WTC11 (cell line): Measurements from ENCODE around the gene CAPN14.

Experiments used
- IRF2 ChIP-seq: sonication (generic); formaldehyde crosslinking; IDR thresholded peaks from 2 replicates; pipeline ENCODE4 v1.8.0; 2022; ENCODE audit warnings: low read depth, missing genetic modification reagents, borderline replicate concordance
- JUN ChIP-seq: sonication (generic); formaldehyde crosslinking; IDR thresholded peaks from 2 replicates; pipeline ENCODE4 v1.8.0; 2023; ENCODE audit warnings: mild to moderate bottlenecking, missing genetic modification reagents
- ZBTB21 ChIP-seq: sonication (generic); formaldehyde crosslinking; IDR thresholded peaks from 2 replicates; pipeline ENCODE4 v1.8.1; 2023; ENCODE audit warnings: mild to moderate bottlenecking, missing genetic modification reagents, borderline replicate concordance
- ZNF423 ChIP-seq: fragments of 250-450 bp; sonication (Bioruptor Pico); IDR thresholded peaks from 2 replicates; pipeline ENCODE4 v2.1.2; 2022; ENCODE audit warnings: mild to moderate bottlenecking, moderate library complexity
- TF ChIP-seq, protein P1 (sequence below): fragments of 200-600 bp; IDR thresholded peaks from 2 replicates; pipeline ENCODE4 v1.8.0; 2022; ENCODE audit warnings: antibody characterized with exemption
- TF ChIP-seq, protein P2 (sequence below): sonication (generic); formaldehyde crosslinking; IDR thresholded peaks from 2 replicates; pipeline ENCODE4 v1.8.1; 2023; ENCODE audit warnings: mild to moderate bottlenecking, missing genetic modification reagents, moderate library complexity
- TF ChIP-seq, protein P3 (sequence below): sonication (generic); formaldehyde crosslinking; IDR thresholded peaks from 2 replicates; pipeline ENCODE4 v1.8.0; 2022; ENCODE audit warnings: mild to moderate bottlenecking, missing genetic modification reagents

DNA sequence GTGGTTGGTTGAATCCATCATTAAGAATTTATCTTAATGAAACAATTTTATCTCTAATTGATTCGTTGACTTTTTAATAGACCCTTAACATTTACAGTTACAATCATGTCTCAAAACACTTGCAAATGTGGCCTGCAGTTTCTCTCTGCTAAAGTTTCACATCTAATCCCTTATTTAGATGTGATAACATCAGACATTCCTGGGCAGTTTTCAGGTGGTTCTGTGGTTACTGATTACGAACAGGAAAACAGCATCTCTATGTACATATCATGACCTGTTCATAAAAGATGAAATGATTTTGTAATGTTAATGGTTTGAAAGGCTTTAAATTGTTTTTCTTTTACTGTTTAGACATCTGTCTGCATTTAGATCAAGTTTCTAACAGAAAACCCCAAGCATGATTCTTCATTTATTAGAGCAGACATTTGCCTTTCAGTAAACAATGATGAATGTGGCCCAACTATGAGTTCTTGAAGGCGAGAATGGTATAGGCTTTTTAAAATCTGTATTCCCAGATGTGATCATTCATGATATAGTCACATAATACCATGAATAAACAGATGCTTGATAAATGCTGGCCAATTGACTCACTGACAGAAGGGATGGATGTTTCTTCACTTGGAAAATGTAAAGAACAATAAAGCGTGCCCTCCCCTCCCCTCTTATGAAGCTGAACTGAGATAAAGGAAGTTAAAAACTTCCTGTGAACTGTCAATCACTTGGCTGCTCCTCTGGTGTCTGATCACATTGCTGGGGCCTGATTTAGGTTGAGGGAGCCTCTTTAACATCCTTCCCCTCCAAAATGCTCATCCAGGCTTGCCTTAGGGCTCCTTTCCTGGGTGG is 3.5 kb downstream of the CAPN14 start:
- TF ChIP-seq, protein P1, sequence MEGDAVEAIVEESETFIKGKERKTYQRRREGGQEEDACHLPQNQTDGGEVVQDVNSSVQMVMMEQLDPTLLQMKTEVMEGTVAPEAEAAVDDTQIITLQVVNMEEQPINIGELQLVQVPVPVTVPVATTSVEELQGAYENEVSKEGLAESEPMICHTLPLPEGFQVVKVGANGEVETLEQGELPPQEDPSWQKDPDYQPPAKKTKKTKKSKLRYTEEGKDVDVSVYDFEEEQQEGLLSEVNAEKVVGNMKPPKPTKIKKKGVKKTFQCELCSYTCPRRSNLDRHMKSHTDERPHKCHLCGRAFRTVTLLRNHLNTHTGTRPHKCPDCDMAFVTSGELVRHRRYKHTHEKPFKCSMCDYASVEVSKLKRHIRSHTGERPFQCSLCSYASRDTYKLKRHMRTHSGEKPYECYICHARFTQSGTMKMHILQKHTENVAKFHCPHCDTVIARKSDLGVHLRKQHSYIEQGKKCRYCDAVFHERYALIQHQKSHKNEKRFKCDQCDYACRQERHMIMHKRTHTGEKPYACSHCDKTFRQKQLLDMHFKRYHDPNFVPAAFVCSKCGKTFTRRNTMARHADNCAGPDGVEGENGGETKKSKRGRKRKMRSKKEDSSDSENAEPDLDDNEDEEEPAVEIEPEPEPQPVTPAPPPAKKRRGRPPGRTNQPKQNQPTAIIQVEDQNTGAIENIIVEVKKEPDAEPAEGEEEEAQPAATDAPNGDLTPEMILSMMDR, result no peak
- no peak for TF ChIP-seq ZBTB21 (CRISPR knock-in tag)
- TF ChIP-seq, protein P2, sequence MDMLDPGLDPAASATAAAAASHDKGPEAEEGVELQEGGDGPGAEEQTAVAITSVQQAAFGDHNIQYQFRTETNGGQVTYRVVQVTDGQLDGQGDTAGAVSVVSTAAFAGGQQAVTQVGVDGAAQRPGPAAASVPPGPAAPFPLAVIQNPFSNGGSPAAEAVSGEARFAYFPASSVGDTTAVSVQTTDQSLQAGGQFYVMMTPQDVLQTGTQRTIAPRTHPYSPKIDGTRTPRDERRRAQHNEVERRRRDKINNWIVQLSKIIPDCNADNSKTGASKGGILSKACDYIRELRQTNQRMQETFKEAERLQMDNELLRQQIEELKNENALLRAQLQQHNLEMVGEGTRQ (CRISPR knock-in tag), result no peak
- TF ChIP-seq ZNF423 (CRISPR knock-in tag), result no peak
- no peak for TF ChIP-seq IRF2 (CRISPR knock-in tag)
- TF ChIP-seq, protein P3, sequence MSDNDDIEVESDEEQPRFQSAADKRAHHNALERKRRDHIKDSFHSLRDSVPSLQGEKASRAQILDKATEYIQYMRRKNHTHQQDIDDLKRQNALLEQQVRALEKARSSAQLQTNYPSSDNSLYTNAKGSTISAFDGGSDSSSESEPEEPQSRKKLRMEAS (CRISPR knock-in tag), result no peak
- TF ChIP-seq JUN (CRISPR knock-in tag), result no peak
